ENCODE measurements around the gene PRR15L. TPM values are rescaled to one million over a fixed set of nuclear protein-coding genes. Genes with fewer than 3 reads are reported as not detected.

Gene PRR15L
- total and polyA plus RNA-seq, 2 of the 4 experiments (the other 2 are of a cell fraction) = not detected

DNA sequence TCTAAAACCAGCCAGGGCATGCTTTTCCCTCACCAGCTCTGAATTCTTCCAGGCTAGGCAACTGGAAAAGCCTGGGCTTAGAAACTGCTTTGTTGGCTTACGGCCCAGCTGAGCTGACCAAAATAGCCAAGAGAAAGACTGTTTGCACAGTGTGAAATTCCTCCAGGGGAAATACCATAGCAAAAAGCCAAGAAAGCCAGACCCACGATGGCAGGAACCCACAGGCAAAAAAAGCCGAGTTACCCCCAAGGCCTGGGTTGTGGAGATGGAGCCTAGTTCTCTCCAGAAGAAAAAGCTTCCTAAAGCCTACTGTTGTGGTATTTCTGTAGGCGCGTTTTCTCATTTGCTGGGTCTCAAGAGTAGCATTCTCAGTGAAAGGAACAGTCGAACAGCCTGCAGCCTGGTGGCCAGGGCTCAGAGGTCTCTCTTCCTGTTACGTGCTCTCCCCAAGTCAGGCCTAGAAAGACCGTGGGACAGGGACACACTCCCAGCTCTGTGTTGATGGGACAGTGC lies 52.4 kb downstream of the PRR15L start (continued):
- TF ChIP-seq, protein P1, sequence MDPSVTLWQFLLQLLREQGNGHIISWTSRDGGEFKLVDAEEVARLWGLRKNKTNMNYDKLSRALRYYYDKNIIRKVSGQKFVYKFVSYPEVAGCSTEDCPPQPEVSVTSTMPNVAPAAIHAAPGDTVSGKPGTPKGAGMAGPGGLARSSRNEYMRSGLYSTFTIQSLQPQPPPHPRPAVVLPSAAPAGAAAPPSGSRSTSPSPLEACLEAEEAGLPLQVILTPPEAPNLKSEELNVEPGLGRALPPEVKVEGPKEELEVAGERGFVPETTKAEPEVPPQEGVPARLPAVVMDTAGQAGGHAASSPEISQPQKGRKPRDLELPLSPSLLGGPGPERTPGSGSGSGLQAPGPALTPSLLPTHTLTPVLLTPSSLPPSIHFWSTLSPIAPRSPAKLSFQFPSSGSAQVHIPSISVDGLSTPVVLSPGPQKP (IDR thresholded peaks at IDR 0.05; ENCODE audit: borderline replicate concordance, low read depth, low read length) = no peak

DNA sequence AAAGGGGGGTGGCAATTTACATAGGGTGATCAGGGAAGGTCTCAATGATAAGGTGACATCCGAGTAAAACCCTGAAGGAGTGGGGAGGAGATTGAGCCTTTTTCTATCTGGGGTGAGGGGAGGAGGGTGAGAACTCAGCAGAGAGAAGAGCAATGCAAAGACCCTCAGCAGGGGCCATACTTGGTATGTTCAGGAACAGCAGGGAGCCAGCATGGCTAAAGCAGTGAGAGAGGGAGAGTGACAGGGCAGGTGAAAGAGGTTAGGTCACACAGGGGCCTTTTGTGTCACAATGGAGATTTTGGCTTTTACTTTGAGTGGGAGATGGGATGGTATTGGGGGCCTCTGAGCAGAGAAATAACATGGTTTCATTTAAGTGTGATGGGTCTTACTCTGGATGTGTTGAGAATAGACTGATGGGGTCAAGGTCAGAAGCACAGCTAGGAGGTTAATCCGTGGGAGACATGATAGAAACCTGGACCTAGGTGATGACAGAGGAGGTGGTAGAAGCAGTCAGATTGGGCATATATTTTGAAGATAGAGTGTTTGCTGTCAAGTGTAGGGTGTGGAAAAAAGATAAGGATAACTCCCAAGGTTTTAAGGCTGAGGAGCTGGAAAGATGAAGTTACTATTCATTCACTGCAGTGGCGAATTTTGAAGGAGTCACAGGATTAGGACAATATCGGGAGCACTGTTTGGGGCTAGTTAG lies 55.5 kb downstream of the PRR15L start:
- H2BK5ac ChIP-seq (ENCODE audit: low read depth, low read length, poor library complexity, severe bottlenecking) = no peak overlapping the region
- H2AK9ac ChIP-seq (replicated peaks; ENCODE audit: low read depth, low read length, poor library complexity) = no peak overlapping the region
- H3K36me3 ChIP-seq (ENCODE audit: control insufficient read depth, insufficient read depth, low read length) = no peaks in the 10 kb centered on the region
- peaks cover 14% of the 10 kb centered on the region; the same call in 1 of the 2 replicates for H4K20me1 ChIP-seq (ENCODE audit: insufficient read depth, low read length)
- no peaks in the 10 kb centered on the region for H3K9me3 ChIP-seq (ENCODE audit: control insufficient read depth, insufficient read depth, low read length)
- H3K4me1 ChIP-seq (ENCODE audit: control insufficient read depth, insufficient read depth, low read length) = peaks cover 11% of the 10 kb centered on the region
- no peak overlapping the region for H3K14ac ChIP-seq (replicated peaks; ENCODE audit: low read depth, low read length)
- DNase-seq = no peak
- no peaks in the 10 kb centered on the region for H3K27me3 ChIP-seq (ENCODE audit: control insufficient read depth, insufficient read depth, low read length)
- no peak overlapping the region for H4K8ac ChIP-seq (ENCODE audit: low read depth in 2 of 2, low read length in 2 of 2)
- H3K79me1 ChIP-seq (ENCODE audit: low read depth in 1 of 2, low read length in 2 of 2) = peaks cover 33 to 78% of the 10 kb centered on the region in 2 experiments
- no peak overlapping the region for H3K23ac ChIP-seq (ENCODE audit: low read depth, low read length)
- no peak overlapping the region for H3K4me2 ChIP-seq (ENCODE audit: low read depth, low read length)
- ChIA-PET POLR2A (ENCODE audit: unreplicated experiment) (no interaction called here), CTCF (no interaction called here)
- intact Hi-C loops (cut with micrococcal nuclease) = no loop called here
- BruUV-seq (replicated peaks) = no TSS peak
- dilution Hi-C loops (cut with HindIII; ENCODE audit: low sequenced_read_pairs, unreplicated experiment) = no loop called here
- 15% methylated on average over 1 of the region's 4 CpGs; no CpG with 5 or more reads in 1 of the 2 experiments for WGBS, 2 experiments (ENCODE audit: extremely low coverage in 2 of 2, insufficient read length in 1 of 2)
- no peak overlapping the region for H3K56ac ChIP-seq (ENCODE audit: extremely low read depth, insufficient read depth, low read length)
- ATAC-seq (ENCODE audit: low read depth) = no peak
- H4K91ac ChIP-seq (ENCODE audit: insufficient read depth, low read depth, low read length) = no peak overlapping the region
- in situ Hi-C loops (cut with MboI; ENCODE audit: low sequenced_read_pairs) = no loop called here
- no peak overlapping the region for H2BK120ac ChIP-seq (ENCODE audit: low read depth, low read length)
- no peak overlapping the region for H4K5ac ChIP-seq (ENCODE audit: low read depth, low read length)
- H3K18ac ChIP-seq (ENCODE audit: low read depth, low read length) = no peak overlapping the region
- H2BK20ac ChIP-seq (ENCODE audit: low read depth, low read length) = no peak overlapping the region
- no peak overlapping the region for H3K4me3 ChIP-seq (ENCODE audit: insufficient read depth, low read depth, low read length)
- H2AFZ ChIP-seq (replicated peaks; ENCODE audit: low read length, poor library complexity) = no peak overlapping the region
- H2AK5ac ChIP-seq (ENCODE audit: low read depth, low read length) = no peak overlapping the region
- H3K4ac ChIP-seq (ENCODE audit: low read depth, low read length) = no peak overlapping the region
- H2BK15ac ChIP-seq (ENCODE audit: low read depth, low read length) = no peak overlapping the region
- H3K27ac ChIP-seq (ENCODE audit: insufficient read depth, low read length) = no peak overlapping the region
- H3K9me1 ChIP-seq (ENCODE audit: insufficient read depth, low read length) = peaks cover 18% of the 10 kb centered on the region
- no peak overlapping the region for H3K9ac ChIP-seq (ENCODE audit: low read depth, low read length)
- TF ChIP-seq, protein P1 (IDR thresholded peaks at IDR 0.05; ENCODE audit: borderline replicate concordance, low read depth, low read length) = no peak
- TF ChIP-seq MAZ (IDR thresholded peaks at IDR 0.05; ENCODE audit: borderline replicate concordance, low read depth, low read length) (no peak), FOS (IDR thresholded peaks at IDR 0.05; ENCODE audit: low read depth, low read length) (no peak), CEBPB (IDR thresholded peaks at IDR 0.05; ENCODE audit: low read depth, low read length) (no peak), CHD1 (IDR thresholded peaks at IDR 0.05; ENCODE audit: low read depth, low read length) (no peak), RAD21 (IDR thresholded peaks at IDR 0.05; ENCODE audit: low read length) (no peak), BHLHE40 (IDR thresholded peaks at IDR 0.05; ENCODE audit: low read depth, low read length) (no peak), RCOR1 (IDR thresholded peaks at IDR 0.05; ENCODE audit: insufficient replicate concordance, low read length) (no peak)
- TF ChIP-seq, protein P2, sequence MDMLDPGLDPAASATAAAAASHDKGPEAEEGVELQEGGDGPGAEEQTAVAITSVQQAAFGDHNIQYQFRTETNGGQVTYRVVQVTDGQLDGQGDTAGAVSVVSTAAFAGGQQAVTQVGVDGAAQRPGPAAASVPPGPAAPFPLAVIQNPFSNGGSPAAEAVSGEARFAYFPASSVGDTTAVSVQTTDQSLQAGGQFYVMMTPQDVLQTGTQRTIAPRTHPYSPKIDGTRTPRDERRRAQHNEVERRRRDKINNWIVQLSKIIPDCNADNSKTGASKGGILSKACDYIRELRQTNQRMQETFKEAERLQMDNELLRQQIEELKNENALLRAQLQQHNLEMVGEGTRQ (IDR thresholded peaks at IDR 0.05; ENCODE audit: low read depth, low read length) = no peak
- TF ChIP-seq, protein P3, sequence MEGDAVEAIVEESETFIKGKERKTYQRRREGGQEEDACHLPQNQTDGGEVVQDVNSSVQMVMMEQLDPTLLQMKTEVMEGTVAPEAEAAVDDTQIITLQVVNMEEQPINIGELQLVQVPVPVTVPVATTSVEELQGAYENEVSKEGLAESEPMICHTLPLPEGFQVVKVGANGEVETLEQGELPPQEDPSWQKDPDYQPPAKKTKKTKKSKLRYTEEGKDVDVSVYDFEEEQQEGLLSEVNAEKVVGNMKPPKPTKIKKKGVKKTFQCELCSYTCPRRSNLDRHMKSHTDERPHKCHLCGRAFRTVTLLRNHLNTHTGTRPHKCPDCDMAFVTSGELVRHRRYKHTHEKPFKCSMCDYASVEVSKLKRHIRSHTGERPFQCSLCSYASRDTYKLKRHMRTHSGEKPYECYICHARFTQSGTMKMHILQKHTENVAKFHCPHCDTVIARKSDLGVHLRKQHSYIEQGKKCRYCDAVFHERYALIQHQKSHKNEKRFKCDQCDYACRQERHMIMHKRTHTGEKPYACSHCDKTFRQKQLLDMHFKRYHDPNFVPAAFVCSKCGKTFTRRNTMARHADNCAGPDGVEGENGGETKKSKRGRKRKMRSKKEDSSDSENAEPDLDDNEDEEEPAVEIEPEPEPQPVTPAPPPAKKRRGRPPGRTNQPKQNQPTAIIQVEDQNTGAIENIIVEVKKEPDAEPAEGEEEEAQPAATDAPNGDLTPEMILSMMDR (conservative IDR thresholded peaks at IDR 0.05; ENCODE audit: low read depth, low read length) = no peak
